ENCODE results near the gene ABRACL.
A peak's percentile ranks its signal among the peaks of the same experiment; 100 is the strongest.
"Not testable (repeated sequence)": the region's sequence is repeated elsewhere in the genome, so short reads cannot be mapped to it uniquely, and the experiment has no call there.

ABRACL gene, protein sequence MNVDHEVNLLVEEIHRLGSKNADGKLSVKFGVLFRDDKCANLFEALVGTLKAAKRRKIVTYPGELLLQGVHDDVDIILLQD

DNA sequence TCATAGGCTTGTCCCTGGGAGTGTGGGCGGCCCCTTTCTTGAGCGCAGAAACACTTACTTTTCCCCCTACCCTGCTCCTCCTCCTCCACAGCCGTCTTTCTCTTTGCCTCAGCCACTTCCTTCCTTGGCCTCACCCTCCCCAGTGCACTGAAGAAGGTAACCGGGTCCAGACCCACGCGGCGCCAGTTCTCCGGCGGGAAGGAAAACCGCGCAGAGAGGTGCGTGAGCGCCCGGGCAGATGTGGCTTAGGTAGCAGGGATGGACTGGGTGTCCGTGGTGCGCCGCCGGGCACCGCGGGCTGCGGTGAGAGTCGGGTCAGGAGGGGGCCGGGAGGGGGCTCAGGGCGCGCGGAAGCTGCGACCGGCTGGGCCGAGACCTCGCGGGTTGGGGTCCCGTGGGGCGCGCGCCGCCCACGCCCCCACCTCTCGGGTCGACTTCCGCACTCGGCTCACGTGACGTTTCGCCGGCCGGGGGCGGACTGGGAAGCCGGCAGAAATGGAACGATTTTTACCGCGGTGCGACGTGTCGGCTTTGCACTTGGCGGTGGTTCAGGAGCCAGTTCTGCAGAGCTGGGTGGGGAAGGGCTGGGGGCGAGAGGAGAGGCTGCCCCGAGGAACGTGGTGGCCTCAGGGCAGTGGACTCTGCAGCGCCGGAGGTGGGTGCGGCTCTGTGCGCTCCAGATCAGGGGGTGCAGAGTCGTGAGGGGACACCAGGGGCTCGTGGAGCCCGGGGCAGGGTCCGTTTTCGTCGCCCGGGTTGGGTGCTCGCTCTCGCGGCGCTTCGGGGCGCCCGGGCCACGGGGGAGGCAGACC lies at the start of gene ABRACL:
Gene ABRACL, plus strand, starts transcription at position 88 of the 812 bp plus-strand sequence. CDS start 5,416 bp downstream, outside the sequence.
- DNase-seq: peak; percentile 79

- no peak for DNase-seq
Observed at GRCh38 chr6:138979365-138979764, 49.2 kb upstream of the ABRACL start.

DNA sequence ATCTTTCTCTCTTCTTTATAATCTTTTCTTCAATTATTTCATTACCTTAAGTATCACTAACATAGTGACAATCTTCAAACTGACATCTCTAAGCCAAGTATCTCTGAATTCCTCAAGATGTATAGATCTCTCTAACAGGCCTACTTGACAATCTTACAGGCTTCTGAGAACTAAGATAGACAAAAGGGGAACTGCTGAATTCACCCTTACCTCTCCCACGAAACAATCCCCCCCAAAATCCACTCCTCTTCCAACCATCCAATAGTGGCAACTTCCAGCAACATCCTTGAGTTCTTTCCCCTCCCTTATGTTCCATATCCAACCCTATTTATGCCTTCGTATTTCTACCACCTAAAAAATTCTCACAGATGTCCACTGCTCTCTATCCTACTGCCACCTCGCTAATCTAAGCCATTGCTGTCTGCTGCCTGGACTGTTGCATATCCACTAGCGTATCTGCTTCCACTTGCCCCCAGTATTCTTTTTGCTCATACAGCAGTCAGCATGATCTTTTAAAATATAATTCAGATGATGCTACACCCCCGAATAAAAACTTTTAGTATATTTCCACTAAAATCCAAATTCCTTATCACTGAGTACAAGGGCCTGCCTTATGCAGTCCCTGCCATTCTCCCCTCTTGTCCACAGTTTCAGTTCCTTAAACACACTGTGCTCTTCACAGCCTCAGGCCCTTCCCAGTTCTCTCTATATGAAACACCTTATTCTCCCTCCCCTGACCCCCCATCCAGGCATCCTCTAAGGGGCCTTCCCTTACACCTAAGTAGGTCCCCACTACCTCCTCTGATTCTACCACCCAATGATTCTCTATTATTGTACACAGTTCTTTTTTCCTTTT lies 48.5 kb upstream of the ABRACL start:
- DNase-seq: no peak

DNA sequence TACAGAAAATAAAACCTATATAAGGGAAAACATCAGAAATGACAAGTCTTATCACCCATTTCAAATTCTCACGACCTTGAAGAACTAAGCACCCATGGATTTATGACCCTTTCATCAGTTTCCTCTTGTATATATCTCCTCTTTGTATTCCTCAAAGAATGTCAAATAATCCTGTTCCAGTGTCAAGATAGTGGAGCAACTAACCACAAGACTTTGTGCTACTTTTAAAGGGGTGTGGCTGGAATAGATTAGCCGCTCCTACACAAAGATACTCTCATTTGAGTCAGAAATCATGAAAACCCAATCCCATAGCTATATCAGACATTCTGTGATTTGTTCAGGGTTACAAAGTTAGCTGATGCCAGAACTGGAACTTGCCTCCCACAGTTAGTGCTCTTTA lies 47.1 kb upstream of the ABRACL start:
- DNase-seq: no peak

DNA sequence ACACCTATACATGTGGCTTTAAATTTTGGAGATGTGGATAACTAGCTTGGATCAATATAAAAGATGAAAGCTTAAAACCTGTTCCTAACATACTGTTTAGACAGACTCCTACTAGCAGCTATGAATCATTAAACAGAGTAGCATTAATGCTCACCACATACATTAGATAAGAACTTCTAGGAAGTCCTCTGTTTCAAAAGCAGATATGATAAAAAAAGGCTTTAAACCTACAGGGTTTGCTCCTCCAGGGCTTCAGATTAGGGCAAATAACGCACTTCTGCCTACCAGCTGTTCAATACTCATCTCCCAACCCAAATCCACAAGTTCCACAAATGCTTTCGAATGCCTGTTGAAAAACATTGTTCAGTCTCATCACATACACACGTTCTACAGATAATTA lies 42.0 kb upstream of the ABRACL start:
- no peak for DNase-seq

DNA sequence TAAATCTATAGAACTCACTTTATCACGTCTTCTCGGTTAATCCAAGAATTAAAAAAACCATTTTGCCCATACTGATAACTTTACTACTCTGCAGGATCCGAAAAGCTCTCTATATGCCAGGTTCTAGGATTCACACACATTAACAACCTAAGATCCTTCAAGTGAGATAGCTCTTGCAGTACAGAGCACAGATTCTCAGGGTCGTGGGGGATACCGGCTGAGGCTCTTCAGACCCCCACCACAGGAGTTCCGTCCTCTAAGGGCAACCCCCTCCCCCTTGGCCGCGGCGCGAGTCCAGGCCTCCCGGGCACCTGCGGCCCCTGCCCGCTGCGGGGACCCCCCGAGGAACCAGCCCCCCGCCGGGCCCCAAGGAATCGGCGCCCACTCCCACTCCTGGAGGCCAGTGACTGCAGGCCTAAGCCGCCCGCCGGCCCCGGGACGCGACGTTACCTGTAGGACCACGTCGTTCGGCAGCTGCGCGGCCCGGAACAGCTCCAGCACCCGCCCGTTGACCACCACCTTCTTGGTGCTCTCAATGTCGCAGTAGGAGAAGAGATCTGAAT lies 41.4 kb upstream of the ABRACL start:
- DNase-seq: no peak

DNA sequence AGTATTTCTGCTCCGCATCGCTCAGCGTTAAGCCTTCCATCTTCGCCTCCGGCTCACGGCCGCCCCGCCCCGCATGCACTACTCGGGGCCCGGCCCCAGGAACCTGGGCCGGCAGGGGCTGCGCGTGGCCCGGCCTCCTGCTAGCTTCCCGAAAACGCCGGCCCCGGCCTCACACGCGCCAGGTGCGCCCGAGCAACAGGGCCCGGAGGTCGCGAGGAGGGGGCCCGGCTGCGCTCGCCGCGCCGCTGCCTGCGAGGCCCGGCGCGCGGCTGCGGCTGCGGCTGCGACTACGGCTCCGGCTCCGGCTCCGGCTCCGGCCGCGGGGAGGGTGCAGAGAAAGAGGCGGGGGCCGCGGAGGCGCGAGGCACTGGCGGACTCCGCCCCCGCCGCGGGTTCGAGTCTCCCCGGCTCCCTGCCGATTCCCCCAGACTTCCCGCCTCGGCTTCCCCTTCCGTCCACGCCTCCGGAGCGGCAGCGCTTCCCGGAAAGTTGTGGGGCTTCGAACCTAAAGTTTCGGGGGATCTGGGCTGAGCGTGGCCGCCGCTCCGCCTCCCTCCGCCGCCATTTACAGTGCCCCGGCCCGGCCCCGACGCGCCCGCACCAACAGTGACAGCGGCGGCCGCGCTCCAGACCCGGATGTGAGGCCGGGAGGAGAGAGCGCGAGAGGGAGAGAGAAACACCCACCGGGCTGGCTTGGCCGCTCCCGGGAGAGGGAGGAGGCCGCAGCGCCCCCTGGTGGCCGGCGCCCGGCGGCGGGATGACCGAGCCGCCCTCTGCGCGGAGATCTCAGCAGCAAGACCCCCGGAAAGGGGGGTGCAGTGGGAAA lies 40.7 kb upstream of the ABRACL start, which contains the start of gene REPS1:
Gene REPS1, minus strand, starts transcription at position 611 of the 826 bp plus-strand sequence. Its CDS starts 571 bp downstream, at position 40.
- peak; percentile 93 for DNase-seq

GRCh38 chr6:138988469-138988834 lies 40.1 kb upstream of the ABRACL start:
- no peak for DNase-seq

DNA sequence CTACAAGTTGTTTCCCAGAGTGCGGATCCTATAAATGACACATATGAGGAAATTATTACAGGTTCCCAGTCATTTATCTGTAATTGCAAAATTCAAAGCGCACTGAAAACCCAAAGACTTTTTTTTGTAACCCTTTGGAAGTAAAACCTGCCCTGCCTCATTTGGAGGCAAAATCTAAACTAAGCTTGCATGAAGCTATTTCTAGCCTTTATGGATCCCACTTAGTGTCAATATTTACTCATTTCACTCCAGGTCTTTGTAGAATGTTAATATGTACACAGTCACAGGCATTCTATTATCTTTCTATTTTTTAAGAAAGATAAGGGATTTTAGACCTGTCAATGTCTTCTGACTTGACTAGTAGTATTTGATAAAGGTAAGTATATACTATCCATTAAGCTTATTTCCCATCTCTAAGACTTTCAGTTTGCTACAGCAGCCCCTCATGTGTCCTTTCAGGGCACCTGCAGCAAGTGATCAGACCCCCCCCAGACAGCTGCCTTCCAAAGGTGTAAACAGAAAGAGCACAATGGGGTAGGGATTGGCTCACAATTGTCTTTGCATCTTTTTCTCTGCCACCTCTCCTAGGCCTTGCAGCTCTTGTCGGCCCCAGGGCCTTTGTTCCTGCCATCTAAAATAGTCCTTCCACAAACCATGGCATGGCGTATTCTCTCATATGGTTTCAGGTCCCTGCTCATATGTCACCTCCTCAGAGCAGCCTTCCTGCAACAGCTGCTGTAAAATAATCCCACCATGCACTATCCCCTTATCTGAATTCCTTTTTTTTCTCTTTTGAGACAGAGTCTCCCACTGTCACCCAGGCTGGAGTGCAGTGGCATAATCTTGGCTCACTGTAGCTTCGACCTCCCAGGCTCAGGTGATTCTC lies 39.2 kb upstream of the ABRACL start:
- DNase-seq: no peak

- no peak for DNase-seq
Observed at GRCh38 chr6:138991206-138991605, 37.3 kb upstream of the ABRACL start.

- DNase-seq: not testable (repeated sequence)
Observed at GRCh38 chr6:138992965-138993364, 35.6 kb upstream of the ABRACL start.

DNA sequence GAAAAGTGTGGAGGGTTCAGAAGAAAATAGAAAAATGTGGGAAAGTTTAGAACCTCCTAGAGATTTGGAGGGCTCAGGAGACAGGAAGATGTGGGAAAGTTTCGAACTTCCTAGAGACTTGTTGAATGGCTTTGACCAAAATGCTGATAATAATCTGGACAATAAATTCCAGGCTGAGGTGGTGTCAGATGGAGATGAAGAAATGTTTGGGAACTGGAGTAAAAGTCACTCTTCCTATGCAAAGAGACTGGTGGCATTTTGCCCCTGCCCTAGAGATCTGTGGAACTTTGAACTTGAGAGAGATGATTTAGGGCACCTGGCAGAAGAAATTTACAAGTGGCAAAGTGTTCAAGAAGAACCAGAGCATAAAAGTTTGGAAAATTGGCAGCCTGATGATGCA lies 35.1 kb upstream of the ABRACL start:
- DNase-seq: not testable (repeated sequence)

DNA sequence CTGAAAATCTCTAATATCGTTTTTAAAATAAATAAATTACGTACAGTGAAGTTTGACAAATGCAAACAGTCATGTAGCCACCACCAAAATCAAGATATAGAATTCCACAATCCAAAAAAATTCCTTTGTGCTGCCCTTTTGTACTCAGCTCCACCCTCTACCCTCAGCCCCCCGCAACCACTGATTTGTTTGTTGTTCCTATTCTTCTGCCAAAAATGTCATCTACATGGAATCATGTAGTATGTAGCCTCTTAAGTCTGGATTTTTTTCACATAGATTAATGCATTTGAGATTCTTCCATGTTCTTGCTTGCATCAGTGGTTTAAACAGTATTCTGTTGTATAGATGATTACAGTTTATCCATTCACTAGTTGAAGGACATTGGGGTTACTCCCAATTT lies 32.0 kb upstream of the ABRACL start:
- DNase-seq: no peak

DNA sequence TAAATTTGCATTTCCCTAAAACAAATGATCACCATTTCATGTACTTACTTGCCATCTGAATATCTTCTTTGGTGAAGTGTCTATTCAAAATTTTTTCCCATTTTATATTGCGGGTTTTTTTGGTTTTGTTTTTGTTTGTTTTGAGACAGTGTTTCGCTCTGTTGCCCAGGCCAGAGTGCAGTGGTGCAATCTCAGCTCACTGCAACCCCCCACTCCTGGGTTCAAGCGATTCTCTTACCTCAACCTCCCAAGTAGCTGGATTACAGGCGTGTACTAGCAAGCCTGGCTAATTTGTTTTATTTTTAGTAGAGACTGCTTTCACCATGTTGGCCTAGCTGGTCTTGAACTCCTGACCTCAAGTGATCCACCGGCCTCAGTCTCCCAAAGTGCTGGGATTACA lies 31.4 kb upstream of the ABRACL start:
- no peak for DNase-seq

DNA sequence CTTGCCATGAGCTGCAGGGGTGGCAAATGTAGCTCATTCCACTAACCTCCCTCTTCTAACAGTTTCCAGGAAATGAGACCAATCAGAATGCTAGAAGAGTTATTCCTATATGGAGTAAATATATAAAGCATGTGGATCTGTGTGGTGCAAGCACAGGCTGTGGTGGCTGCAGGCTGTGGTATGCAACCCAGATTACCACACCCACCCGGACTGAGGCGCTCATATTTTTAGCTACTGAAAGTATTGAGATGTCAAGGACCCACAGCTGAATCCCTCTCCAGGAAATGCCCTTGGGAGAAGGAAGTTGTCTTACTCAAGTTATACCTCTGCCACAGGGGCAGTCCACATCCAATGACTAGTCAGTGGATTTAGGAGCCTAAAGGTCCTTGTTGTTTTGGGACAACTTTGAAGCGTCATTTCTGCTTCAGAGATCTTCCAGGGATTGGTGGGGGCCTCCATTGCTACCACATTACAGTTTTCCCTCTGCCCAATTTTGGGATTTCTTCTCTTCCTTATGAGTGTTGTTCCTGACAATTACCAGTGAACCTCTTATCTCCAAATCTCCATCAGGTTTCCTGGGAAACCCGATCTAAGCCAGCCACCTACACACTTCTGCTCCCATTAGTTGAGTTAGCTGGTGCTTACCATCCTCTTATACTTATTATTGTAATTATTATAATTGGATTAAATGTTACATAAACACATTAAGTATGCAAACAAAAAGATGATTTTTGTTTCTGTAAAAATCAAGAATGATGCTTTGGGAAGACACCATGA lies 28.4 kb upstream of the ABRACL start:
- DNase-seq: no peak

DNA sequence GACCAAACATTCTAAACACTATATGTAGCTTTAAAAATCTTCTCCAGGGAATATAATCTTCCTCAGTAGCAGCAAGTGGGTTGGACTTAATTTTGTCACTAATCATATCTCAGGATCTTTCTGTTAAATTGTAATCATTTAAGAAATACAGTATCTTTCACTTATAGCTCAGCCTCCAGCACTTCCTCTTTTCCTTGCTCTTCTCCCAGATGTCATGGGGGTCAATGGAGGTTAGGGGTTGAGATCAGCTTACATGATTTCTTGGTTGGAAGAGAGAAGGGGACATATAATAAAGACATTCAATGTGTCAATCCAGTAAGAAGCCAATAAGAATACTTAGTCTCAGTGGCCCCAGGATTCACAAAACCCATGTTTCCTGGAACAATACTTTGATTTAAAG lies 24.8 kb upstream of the ABRACL start:
- no peak for DNase-seq

DNA sequence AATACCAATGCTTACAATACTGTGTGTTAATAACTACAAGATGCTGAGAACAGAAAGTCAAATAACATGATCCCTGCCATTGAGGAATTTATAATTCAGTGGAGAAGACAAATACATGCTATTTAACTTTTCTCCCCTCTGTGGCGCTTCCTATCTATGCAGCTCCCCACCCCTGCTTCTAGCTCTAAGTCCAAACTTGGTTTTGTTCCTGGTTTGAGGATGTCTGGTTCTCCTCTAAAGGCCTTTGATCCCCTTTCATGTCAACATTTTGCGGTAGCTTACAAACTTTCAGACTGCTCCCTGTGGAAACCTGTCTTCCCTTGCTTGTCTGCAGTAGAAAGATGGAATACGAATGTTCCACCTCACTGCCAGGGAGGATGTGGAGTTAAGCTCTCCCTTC lies 22.1 kb upstream of the ABRACL start:
- DNase-seq: no peak

GRCh38 chr6:139007428-139007827 lies 21.1 kb upstream of the ABRACL start:
- DNase-seq: no peak

- DNase-seq: no peak
Observed at GRCh38 chr6:139008117-139008516, 20.4 kb upstream of the ABRACL start.

DNA sequence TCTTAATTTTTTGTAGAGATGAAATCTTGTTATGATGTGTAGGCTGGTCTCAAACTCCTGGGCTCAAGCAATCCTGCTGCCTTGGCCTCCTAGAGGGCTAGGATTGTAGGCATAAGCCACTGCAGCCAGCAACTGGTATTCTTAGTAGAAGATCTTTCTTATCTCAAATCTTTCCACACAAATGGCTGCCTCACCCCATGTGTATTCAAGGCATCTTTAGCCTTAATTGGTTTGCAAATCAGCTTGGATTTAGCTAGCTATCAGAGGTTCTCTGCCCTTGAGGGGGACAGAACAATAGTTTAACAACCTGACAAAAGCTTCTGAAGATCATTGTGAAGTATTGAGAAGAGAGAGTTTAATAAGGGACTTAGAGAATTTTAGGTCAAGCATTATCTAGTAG lies 17.9 kb upstream of the ABRACL start:
- DNase-seq: no peak

GRCh38 chr6:139011980-139012379 lies 16.6 kb upstream of the ABRACL start:
- DNase-seq: no peak
